ENCODE results near the gene GPR61.

Gene GPR61

DNA sequence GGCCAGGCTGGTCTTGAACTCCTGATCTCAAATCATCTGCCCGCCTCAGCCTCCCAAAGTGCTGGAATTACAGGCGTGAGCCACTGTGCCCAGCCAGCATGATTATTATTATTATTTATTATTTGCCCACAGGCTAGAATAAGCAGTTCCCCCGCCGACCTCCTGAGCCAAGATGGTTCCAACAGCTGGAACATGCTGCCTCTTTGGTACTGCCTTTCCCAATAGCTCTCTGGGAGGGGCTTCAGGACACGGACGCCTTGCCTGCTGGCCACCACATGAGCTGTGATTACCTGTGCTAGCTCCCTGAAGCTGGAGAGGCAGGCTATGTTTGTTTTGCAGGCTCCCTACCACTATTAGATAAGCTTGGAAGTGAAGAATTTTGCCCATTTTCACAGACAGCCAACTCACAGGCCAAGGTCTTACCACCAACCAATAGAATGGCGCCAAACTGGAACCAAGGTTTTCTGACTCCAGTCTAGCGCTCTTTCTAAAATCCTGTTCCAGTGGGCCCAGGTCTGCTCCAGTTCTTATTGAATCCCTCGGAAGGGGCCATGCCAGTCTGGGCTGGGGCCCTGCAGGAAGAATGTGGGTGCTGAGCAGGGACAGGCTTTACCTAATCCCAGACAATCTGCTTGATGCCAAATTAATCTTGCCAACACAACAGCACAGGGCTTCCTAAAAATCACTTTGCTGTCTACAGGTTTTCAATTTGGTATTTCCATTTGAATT, 2.1 kb upstream of the GPR61 start:
- no peak for DNase-seq

DNA sequence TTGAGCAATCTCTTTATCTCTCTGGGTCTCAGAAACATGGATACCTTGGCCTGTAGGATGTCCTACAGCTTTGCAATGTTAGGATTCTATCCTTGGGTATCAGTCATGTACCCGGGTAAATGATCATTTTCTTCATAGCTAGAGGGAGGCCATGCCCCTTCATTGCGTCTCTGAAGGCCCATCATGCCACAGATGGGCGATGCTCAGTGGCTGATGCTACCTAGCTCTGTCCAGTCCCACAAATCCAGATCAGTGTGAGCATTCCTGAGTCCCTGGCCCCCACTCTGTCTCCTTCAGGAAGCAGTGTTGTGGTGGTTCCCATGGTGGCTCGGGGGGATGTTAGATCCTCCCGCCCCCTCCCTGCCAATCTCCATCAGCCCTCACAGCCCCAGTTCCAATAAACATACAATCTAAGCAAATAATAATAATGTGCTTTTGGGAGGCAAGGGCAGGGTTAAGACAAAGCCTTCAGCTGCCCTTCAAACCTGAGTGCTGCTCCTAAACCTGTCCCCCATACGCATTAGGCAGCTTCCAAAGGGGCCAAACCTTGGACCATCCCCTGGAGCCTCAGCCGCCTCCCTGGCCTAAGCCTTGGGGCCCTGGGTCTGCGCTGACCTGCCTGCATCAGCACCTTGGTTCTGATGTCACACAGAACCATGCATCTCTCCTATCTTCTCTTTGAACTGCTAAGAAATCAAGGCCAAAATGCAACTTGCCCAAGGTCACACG, 681 bp upstream of the GPR61 start:
- DNase-seq, result no peak

DNA sequence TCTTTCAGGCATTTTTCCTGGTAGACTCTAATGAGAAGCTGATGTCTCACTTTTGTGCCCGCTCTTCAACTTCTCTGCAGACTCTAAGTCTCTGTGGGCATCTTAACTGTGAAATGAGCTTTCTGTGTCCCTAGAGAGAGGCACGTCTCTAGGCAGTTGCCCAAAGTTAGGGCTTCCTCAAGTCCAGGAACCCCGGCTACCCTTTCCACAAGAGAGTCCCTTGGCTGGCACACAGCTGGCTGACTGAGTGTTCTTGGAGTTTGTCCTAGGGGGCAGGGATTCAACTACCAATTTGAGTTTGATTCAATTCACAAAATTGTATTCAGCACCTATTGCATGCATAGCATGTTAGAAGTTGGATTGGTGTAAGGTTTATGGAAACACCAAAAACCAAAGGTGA, 1.4 kb downstream of the GPR61 start:
- no peak for DNase-seq

DNA sequence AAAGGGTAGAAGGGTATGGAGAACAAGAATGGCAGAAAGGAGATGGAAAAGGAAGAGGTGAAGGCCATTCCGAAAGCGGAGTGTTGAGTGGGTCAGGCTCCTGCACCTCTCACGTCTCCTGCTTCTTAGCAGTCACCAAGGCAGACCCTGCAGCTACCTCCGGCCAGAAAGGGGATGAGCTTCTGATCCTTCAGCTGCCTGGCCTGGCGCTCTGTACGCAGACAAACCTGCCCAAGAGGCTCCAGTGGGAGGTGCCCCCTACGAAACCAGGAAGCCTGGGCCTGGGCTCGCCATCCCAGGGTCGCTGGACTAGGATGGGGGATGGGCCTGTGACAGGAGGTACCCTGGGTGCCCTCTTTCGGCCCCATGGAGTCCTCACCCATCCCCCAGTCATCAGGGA, 3.0 kb downstream of the GPR61 start:
- no peak for DNase-seq

DNA sequence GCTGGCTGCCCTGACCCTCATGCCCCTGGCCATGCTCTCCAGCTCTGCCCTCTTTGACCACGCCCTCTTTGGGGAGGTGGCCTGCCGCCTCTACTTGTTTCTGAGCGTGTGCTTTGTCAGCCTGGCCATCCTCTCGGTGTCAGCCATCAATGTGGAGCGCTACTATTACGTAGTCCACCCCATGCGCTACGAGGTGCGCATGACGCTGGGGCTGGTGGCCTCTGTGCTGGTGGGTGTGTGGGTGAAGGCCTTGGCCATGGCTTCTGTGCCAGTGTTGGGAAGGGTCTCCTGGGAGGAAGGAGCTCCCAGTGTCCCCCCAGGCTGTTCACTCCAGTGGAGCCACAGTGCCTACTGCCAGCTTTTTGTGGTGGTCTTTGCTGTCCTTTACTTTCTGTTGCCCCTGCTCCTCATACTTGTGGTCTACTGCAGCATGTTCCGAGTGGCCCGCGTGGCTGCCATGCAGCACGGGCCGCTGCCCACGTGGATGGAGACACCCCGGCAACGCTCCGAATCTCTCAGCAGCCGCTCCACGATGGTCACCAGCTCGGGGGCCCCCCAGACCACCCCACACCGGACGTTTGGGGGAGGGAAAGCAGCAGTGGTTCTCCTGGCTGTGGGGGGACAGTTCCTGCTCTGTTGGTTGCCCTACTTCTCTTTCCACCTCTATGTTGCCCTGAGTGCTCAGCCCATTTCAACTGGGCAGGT, 3.8 kb downstream of the GPR61 start:
- DNase-seq, result no peak

DNA sequence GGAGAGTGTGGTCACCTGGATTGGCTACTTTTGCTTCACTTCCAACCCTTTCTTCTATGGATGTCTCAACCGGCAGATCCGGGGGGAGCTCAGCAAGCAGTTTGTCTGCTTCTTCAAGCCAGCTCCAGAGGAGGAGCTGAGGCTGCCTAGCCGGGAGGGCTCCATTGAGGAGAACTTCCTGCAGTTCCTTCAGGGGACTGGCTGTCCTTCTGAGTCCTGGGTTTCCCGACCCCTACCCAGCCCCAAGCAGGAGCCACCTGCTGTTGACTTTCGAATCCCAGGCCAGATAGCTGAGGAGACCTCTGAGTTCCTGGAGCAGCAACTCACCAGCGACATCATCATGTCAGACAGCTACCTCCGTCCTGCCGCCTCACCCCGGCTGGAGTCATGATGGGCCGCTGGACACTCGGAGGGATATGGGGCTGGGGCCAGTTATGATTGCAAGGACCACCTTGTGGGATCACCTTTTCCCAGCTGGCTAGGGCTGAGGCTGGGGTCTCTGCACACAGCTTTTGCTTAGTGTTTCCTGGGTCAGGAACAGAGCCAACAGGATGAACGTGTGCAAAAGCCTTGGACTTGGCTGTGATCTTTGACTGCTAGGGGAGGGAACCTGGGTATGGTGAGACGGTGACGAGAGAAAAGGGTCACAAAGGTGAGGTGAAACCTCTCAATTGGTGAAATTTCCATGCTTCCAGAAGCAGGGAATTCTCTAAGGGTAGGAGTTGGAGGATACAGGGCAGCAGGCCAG, 4.5 kb downstream of the GPR61 start:
- no peak for DNase-seq

- peak; percentile 92 for DNase-seq
These were observed 6.8 kb downstream of the GPR61 start for GRCh38 chr1:109546311-109547109.

- peak; percentile 26 for DNase-seq
These were observed 8.0 kb downstream of the GPR61 start for GRCh38 chr1:109547463-109548320.

- DNase-seq, result peak; percentile 97
These were observed 8.9 kb downstream of the GPR61 start, which contains the start of gene GNAI3 for GRCh38 chr1:109548321-109549267. Gene GNAI3 (plus strand): TSS chr1:109548615. CDS start chr1:109548721, 106 bp downstream.

- no peak for DNase-seq
These were observed 16.9 kb downstream of the GPR61 start for GRCh38 chr1:109556563-109556962.

GRCh38 chr1:109557520-109557919, 17.8 kb downstream of the GPR61 start:
- no peak for DNase-seq

DNA sequence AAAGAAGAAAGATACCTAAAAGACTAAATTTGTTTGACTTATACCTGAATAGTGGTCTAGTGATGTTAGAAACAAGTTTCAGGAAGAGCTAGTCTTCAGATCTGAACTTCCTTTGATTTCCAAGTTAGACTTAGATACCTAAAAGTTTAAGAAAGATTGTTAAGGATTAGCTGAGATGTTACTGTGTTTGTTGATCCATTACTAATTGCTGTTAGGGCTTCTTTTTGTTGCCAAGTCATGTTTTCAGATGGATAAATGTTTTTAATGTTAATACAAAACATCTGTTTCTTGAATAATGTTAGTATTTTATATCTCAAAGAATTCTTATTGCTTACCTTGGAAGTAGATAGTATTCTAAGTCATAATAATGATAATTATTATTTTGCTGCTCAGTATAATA, 20.3 kb downstream of the GPR61 start:
- DNase-seq, result no peak

DNA sequence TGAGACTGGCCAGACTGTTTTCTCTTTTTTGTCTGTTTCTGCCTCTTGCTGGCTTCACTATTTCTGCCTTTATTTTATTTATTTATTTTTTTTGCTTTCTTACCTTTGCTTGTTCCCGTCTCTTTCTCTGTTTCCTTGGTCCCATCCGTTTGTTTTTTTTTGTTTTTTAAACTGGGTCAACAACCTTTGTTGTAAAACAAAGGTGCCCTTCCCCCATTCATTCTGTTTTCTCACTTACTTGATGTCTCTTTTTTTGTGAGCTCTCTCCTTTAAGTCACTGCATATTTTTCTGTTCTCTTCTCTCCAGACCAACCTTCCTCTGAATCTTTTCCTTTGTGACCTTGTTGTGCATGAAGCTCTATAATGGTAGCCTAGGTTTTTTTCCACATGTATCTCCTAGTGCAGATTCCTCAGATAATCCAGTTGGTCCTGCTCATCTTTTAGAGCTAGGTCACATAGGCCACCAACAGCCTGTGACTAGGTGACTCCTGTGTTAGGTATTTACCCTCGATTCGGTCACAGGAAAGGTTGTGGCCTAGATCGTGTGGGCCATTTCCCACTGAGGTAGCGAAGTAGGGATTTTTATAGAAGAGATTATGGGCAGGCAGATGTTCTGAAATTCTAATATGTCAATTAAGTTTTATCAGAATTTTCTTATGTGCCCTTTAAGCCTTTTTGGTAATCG, 24.7 kb downstream of the GPR61 start:
- no peak for DNase-seq

- DNase-seq, result no peak
These were observed 25.6 kb downstream of the GPR61 start for GRCh38 chr1:109565241-109565640.

GRCh38 chr1:109566982-109567381, 27.3 kb downstream of the GPR61 start:
- no peak for DNase-seq

DNA sequence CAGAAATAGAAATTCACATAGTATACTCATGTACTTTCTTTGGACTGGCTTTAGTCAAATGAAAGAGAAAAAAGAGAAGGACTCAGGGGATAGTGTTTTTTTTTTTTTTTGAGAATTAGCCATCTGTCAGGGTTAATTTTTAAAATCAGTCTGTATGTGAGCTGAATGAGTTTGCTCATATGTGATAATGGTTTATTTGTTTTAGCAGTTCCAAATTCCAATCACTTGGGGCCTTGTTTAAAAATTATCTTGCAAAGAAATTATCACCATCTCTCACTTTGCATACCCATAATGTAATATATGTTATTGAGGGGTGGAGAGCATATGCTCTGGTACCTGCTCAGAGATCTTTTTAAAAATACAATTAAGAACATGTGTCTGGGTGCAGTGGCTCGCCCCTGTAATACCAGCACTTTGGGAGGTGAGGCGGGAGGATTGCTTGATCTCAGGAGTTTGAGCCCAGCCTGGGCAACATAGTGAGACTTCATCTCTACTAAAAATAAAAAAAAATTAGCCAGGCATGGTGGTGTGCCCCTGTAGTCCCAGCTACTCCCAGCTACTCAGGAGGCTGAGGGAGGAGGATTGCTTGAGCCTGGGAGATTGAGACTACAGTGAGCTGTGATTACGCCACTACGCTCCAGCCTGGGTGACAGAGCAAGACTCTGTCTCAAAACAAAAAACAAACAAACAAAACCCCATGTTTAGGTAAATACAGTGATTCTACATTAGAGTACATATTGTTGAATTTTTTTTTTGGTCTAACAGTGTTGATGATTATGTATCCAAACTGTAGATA, 28.4 kb downstream of the GPR61 start:
- no peak for DNase-seq

DNA sequence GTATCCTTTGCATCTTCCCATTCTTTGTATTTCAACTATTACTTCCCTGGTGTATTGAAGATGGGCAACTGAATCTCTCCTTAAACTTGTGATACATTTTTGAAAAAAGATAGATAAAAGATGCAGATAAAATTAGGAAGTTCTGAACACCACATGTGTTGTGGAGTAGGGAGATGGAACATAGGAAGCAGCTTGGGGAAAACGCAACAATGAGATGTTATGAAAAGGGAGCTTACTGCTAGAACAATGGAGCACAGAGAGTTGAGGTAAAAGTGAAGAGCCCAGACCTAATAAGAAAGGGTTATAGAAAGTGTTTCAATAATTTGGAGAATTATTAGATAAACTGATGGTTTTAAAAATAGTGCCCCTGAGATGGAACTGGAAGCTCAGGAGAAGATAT, 29.7 kb downstream of the GPR61 start:
- no peak for DNase-seq

- no peak for DNase-seq
These were observed 30.7 kb downstream of the GPR61 start for GRCh38 chr1:109570414-109570813.

DNA sequence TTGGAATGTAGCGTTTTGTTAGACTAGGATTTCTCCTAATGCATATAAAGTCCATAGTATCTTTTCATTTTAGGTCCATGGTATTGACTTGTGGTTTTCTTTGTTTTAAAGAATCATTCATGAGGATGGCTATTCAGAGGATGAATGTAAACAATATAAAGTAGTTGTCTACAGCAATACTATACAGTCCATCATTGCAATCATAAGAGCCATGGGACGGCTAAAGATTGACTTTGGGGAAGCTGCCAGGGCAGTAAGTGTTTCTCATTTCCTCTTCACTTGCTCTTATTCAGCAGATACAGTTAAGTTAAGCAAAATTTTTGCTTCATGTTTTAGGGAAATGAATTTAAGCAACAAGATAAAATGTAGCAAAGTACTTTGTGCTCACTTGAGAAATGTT, 34.1 kb downstream of the GPR61 start:
- no peak for DNase-seq

Data from CD4-positive, alpha-beta T cell treated with Interleukin-17A for 1 hour (primary cell).